NB4 (cell line): ENCODE results near the gene OR4E1.

Experiments
- POLR2A ChIP-seq: IDR thresholded peaks from 2 replicates; pipeline ENCODE4 v1.6.1; 2011; ENCODE audit warnings: mild to moderate bottlenecking; ENCODE audit not compliant: insufficient read length; ENCODE audit errors: extremely low read depth
- TF ChIP-seq, protein P1 (sequence below): IDR thresholded peaks from one replicate; pipeline ENCODE4 v1.5.1; 2012; ENCODE audit warnings: low read depth, low read length

- TF ChIP-seq, protein P1, sequence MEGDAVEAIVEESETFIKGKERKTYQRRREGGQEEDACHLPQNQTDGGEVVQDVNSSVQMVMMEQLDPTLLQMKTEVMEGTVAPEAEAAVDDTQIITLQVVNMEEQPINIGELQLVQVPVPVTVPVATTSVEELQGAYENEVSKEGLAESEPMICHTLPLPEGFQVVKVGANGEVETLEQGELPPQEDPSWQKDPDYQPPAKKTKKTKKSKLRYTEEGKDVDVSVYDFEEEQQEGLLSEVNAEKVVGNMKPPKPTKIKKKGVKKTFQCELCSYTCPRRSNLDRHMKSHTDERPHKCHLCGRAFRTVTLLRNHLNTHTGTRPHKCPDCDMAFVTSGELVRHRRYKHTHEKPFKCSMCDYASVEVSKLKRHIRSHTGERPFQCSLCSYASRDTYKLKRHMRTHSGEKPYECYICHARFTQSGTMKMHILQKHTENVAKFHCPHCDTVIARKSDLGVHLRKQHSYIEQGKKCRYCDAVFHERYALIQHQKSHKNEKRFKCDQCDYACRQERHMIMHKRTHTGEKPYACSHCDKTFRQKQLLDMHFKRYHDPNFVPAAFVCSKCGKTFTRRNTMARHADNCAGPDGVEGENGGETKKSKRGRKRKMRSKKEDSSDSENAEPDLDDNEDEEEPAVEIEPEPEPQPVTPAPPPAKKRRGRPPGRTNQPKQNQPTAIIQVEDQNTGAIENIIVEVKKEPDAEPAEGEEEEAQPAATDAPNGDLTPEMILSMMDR: no peak
- no peak for TF ChIP-seq POLR2A
Measured at GRCh38 chr14:21673718-21674117, at the start of gene OR4E1.
